ENCODE results near the gene ARHGAP22.

- no peak for TF ChIP-seq CTCF (IDR thresholded peaks at IDR 0.05)
- no peak for TF ChIP-seq POLR2A (IDR thresholded peaks at IDR 0.05)
- TF ChIP-seq POLR2AphosphoS5 (IDR thresholded peaks at IDR 0.05), result no peak
These were observed 27.3 kb upstream of the ARHGAP22 start for GRCh38 chr10:48632166-48632565.
